ENCODE measurements around the gene CCDC177.

- TF ChIP-seq CTCF (conservative IDR thresholded peaks at IDR 0.05; ENCODE audit: low read depth, low read length) = no peak
- TF ChIP-seq EZH2 (IDR thresholded peaks at IDR 0.05; ENCODE audit: borderline replicate concordance, low read depth, low read length, poor library complexity, severe bottlenecking) = no peak
Measured at GRCh38 chr14:69530095-69530494, 44.6 kb downstream of the CCDC177 start.
